Stimulated activated CD4-positive, alpha-beta T cell treated with anti-CD3 and anti-CD28 coated beads, Interleukin-12 subunit alpha, Interleukin-12 subunit beta, amount 100 ng/mL, for 48 hours (primary cell): Measurements from ENCODE around the gene NRXN3.

ENCODE experiments used
- DNase-seq, 3 donors: peaks; one replicate each; pipeline ENCODE4 v3.0.0-alpha.2; 2020; ENCODE audit warnings: low read depth in 2 of 3, low spot score in 1 of 3

The NRXN3 gene

DNA sequence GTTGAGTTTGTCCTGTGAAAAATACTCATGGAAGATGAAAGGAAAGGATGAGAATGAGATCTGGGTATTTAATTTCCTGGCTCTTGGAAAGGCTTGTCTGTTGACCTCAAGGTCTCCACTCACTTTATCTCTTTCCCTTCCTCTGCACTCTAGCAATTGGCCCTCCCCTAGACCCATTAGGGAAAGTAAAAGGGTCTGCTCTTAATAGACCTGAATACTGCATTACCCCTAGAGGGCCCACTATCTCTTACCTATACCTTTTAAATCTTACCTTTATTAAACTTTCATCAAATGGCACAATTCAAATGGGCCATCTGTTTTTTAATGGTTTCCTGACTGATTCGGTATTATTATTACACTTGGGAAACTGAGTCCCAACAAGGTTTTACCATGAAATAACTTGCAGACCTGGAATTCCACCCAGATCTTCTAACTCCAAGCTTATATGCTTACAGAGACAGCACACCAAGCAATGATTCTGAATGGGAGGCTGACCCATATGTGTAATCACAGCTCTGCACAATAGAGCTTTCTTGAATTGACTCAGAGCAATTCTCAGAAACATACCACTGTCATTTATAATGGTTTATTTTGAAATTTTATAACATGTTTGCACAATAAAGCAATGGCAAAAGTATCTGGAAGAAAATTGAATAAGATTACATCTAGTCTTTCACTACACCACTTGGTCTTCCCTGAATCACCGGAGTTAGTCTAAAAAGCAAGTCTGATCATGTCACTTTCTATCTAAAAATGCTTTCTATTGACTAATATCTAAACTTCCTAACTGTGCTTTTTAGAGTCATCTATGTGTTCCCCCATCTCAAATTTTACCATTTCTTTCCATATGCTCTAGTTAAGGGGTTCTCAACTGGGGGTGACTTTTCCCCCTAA is 618.5 kb downstream of the NRXN3 start:
- DNase-seq = no peak

DNA sequence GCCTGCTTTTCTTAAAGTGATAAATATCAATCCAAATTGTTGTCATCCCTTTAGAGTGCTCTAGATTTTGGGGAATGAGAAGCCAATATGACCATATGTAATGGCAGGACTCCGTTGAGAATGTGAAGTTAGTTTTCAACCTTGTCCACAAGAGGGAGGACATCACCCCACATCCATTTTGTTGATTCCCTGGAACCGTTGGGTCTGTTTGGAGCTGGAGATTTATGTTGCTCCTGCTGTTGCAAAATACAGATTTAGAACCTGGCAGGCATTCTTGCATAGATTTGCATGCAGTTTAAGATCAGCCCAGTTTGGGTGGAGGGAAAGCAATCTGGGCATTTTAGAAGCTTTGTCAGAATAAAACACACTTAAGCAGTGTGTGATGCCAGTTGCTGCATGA is 620.1 kb downstream of the NRXN3 start:
- no peak for DNase-seq

DNA sequence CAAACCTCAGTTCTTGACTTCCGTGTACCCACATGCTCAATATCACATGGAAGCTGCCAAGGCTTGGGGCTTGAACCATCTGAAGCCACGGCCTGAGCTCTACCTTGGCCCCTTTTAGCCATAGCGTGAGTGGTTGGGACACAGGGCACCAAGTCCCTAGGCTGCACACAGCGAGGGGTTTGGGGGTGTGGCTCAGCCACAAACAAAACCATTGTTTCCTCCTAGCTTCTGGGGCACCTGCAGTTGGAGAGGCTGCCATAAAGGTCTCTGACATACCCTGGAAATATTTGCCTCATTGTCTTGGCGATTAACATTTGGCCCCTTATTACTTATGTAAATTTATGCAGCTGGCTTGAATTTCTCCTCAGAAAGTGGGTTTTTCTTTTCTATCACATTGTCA is 628.6 kb downstream of the NRXN3 start:
- no peak for DNase-seq

DNA sequence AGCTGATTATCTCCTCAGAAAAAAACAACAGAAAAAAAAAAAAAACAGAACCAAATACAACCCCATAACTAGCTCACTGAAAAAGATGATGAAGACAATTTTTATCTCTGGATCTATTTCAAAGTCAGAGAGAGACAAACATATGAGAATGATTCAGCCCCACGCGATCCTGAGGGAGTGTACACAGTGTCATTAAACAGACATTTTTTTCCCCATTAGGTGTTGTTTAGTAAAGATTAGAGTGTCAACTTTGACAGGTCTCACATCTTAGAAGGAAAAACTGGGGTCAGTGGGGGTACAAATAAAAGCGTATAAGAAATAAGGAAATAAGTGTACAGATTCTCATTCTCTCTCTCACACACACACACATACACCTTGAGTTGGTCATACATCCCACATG is 635.4 kb downstream of the NRXN3 start:
- DNase-seq = no peak

DNA sequence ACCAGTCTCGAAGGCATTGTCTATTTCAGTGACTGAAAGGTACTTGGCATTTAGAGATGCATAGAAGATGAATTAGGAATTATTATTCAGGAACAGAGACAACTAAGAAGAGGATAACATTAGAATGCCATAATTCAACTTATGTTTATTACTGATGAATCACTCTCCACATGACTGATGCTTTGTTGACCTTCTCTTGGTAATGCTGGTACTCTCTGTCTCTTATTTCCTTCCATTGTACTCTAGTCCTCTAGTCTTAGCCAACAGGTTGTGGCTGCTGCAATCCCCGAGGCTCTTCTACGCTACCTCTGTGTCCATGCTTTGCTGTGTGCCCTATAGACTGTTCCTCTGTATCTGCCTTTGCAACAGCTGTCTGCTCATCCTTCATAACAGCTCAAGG is 652.9 kb downstream of the NRXN3 start:
- DNase-seq = no peak

DNA sequence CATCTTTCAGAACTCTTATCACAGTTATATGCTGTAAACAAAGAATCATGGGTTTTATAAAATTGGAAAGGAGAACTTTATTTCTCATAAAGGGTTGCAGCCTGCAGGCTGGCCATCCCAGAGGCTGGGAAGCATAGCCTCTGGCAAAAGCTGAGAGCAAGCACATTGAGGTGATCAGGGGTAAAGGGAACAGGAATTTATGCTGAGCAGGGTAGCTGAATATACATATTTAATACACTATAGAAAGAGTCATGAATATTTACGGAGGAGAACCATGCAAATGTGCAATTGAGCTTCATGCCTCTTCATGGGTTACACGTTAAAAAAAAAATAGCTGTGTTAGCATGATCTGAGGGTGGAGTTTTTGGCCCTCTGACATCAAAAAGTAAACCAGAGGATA is 653.3 kb downstream of the NRXN3 start:
- no peak for DNase-seq

DNA sequence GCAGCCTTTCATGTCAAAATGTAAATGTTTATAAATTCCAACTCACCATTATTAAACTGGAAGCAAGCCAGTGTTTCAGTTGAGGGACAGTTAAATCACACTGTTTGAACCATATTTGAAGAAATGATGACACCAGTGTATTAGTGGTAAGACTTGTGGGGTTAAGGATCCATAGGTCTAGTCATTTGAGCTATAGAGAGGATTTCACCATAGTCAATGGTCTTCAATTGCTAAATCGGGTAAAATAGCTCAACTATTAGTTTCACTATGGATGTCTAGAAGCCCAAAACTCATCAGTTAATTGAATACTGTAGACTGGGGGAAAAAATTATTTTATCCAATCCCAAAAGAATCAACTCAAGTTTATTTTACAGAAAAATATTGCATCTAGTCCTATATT is 659.1 kb downstream of the NRXN3 start:
- no peak for DNase-seq

DNA sequence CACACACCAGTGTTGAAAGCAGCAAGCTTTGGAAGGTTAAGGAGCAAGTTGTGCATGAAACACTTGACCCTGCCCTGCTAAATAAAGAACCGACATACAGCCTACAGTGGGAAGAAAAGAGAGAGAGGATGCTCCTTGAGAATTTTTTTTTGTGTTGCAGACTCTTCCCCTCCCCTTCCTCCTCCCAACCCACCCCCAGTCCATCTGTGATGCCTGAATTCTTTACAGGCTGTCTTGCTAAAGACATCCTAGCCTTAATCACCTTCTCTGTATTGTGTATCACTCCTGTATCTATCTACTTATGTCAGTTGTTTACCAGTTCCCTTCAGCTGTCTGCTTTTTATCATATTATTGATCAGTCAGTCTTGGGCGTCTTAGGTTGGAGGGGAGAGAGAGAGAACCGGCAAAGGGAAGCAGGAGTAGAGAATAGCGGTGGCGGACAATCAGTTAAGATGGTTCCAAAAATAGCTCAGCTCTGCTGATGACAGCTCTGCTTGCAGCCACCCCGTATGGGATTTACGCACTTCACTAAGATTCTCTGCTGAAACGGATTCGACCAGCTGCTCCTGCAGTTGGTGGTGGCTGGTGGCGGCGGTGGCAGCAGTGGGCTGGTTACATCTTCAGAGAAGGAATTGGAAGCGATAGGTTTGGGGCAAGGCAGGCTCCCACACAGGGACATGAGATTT is 664.7 kb downstream of the NRXN3 start:
- no peak for DNase-seq

DNA sequence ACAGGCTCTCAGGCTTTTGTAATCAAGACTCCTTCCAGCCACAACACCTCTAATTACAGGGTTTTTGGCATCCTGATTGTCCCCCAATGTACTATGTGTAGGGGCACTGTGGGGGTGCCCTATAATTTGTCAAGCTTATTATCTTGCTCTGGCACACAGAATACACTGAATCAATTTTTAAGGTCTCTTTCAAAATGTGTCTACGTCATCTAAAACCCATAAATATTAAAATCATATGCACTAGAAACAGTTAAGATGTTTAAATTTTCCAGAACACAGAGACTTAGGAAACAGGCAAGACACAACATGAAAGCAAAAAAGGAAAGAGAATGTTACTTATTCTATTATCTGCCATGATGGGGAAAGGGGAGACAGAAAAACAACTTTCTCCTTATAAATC is 665.7 kb downstream of the NRXN3 start:
- no peak for DNase-seq

DNA sequence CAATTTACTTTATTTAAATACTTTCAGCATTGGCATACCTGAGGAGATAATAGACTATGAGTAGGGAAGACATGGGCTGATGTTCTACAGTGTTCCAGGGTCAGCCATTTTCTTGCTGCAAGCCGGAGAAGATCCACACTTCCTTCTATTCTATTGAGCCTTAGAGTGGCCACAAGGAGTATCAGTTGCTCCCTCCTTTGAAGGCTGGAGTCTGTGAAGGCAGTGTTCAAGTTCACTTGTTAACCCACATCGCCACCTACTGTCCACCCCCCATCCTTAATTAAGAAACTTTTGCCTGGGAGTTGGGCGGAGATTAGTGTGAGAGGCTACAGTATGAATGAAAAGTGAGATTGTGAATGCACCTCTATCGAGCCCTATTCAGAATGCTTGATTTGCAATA is 666.6 kb downstream of the NRXN3 start:
- no peak for DNase-seq

DNA sequence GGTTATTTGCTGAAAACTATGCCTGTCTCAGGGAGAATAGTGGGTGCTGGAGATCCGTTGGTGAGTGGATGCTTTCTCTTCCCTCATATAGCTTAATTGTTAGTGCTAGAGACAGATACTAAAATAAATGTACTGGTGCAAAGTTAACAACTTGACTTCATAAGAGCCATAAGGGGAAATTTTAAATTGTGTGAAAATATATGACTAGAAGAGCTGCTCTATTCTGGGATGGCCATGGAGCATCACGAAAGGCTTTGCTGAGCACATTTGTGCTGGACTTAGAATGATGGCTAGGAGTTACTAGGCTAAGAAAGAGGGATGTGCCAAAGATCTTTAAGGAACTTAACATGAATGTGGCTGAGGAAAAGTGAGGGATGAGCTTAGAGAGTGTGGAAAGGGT is 668.8 kb downstream of the NRXN3 start:
- DNase-seq = no peak

DNA sequence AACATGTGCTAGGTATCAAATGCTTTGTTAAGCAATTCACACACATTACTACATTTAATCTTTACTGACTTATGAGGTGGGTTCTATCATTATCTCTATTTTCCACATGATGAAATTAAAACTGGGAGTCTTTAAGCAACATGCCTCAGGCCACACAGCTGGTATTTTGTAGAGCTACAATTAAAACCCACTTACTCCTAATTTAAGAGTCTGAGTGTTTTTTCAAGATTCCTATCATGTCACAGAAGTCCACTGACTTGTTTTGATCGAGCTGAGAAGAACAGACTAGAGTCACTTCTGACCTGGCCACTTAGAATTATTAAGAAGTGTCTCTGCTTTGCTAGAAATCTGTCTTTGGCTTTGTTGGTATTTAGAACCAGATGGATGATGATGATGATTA is 670.7 kb downstream of the NRXN3 start:
- DNase-seq = no peak

DNA sequence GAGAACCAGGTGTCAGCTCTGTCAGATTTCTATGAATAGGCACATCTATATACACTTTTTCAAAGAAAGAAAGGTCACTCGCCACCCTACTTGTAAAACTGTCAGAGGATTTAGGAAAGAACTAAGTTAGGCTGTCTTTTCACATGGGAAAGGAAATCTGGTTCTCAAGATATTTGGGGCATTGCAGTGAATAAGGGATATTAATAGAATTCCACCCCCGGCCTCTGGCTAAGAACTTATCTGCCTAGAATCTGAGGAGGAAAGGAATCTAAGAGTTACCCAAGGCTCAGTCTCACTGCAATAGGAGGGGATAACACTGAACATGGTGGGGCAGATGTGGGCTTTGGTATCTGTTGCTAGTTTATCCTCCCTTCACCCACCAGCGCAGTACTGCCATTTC is 677.6 kb downstream of the NRXN3 start:
- no peak for DNase-seq

DNA sequence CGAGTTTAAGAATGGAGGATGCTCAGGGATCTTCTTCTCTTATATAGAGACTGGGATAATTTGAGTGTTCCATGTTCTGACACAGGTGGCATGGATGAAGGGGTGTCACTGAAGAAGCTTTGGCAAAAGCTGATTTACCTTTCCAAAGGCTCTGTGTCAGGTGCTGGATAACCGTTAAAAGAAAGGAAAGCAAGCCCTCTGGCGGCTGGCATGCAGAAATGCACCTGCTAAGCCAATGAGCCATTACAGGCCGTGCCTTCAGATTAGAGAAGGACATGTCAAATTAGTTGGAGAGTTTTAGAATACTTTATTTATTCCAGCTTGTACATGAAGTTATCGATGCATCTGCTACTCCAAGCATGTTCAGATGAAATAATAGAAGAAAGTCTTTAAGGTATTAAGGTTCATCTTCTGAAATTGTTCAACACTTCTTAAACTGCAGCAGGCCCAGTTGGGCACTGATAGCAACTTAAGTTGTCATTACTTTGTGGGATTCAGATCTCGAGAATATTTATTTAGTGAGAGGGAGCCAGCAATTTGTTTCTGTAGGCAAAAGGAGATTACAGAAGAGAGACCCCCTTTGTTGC is 678.2 kb downstream of the NRXN3 start:
- DNase-seq = peak in 1 of 3 donors; percentile 4

DNA sequence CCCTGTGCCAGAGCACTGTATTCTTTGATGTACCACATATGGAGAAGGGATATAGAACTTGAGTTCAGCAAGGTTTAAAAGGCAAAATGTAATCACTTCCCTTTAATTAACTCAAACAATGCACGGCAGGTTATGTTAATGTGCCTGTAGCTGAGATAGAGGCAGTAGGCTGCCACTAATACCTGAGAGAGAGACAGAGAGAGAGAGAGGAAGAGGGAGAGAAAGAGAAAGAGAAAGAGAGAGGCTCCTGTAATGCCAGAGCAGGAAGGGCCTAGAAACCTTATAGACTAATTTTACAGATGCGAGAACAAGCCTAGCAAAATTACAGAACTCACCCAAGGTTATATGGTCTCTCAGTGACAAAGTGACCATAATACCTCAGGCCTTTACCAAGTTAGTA is 679.8 kb downstream of the NRXN3 start:
- DNase-seq = no peak

DNA sequence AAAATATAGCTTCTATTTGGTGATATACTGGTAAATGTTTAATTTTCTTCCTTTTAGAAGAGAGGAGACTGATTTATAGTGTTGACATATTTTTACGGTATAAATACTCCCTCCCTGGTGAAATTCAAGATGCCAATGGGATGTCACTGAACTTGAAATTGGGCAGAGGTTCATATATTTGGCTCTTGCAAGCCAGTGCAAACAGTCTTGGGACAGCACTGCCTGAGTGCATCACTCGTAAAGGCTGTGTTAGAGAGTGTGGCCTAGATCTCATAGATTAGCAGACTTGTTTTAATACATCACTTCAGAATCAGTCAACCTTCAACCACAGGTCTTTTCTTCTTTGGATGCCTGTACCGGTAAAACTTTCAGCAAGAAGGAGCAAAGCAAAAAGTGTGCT is 681.0 kb downstream of the NRXN3 start:
- DNase-seq = no peak

DNA sequence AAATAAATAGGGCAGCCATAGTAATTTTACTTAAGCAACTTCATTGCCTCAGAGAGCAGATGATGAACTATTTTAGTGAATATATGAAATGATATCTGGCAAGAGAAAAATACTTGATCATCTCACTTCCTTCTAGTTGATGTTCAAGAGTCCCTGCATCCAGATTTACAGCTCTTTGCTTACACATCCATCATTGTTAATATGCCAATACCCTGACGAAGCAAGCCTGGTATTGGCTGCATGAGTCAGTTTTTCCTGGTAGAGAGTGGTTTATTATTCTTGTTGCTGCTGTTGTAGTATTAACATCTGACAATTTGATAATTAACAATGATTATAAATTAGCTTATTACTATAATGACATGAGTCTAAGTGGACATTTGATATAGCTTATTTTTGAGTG is 681.9 kb downstream of the NRXN3 start:
- DNase-seq = no peak

DNA sequence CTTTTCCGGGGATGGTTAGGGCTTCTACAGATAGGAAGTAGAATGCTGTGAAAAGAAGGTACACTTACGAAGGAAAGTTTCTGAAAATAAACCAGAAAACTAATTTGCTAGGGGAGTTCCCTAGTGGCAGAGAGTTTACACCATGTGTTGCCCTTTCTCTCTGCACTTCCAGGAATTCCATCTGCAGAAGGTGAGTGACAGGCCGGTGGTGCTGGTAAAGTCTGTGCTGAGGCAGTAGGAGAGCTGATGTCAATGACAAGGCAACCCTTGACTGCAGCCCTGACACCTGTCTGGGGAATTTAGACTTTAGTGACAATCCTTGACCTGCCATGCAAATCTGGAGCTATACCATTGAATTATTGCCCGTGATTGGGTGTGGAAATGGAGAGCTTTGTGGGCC is 687.8 kb downstream of the NRXN3 start:
- DNase-seq = no peak

DNA sequence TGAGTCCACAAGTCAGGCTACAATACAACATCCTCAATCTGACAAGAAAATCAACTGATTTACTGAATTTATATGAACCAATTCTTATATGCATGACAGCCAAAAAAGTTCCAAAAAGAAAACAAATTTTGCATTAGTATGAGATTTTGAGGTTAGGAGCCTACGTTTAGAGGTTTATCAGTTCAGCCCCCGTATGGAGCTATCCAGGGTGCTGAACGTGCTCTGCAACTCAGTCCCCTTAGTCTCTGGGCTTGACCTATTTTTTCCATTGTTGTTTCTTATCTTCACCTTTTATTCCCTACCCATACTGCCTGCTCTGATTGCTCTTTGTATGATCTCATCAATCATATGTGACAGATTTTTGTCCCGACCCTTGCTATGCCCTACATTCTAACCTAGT is 693.0 kb downstream of the NRXN3 start:
- DNase-seq = no peak

DNA sequence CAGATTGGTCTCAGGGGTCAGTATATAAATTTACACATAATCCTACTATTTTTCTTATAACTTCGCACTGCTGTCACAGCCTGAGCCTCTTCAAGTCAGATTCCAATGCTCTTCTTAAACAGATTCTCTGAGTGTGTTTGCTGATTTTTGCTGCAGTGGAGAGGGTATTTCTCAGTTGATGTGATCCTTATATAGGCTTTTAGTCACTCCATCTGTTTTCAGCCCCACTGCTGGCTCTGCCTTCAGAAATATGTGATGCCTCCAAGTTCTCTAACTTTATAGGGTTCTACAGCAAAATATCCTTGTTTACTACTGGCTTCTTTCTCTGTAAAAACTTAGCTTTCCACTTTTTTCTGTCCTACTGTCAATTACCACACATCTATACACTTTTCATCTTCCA is 702.7 kb downstream of the NRXN3 start:
- DNase-seq = no peak

DNA sequence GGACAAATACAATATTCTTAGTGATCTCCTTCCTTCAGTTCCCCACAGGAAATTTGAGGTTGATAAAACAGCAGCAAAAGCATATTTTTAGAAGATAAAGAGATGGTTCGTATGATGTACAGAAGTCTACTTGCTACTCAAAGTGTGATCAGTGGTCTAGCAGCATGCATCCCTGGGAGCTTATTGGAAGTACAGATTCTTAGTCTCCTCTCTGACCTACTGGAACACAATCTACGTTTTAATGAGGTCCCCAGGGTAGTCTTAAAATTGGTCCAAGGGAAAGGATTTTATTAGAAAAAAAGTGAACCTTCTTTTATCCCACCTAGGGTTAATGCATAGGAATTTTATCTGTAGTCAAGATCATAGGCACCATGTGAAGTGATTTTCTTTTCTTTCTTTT is 703.4 kb downstream of the NRXN3 start:
- no peak for DNase-seq

DNA sequence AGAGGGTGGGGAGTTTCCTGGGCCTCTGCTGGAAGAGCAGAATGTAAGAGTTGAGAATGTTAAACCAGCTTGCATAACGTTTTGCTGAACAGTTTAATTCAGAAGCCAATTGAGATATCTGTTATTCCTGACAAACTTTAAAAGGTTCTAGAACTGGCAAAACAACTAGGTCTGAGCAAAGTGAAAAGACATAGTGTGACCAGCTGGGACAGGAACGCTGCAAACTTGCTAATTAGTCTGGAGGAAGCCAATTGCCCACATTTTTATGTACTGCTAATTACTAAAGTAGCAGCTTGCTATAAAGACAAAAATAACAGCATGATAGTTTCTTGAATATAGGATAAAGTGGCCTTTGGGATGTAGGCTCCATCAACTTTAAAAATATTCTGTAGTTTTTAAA is 704.9 kb downstream of the NRXN3 start:
- DNase-seq = no peak
